ENCODE results near the gene NOS1AP.

GRCh38 chr1:162310337-162310736 is 240.8 kb downstream of the NOS1AP start:
- no peak for TF ChIP-seq CTCF (conservative IDR thresholded peaks at IDR 0.05; ENCODE audit: low read depth, low read length)
- no peak for TF ChIP-seq EZH2 (IDR thresholded peaks at IDR 0.05; ENCODE audit: low read length, unreplicated experiment)
- no peak for TF ChIP-seq EZH2phosphoT487 (IDR thresholded peaks at IDR 0.05; ENCODE audit: borderline replicate concordance, low read length)
